HEK293 (cell line): Measurements from ENCODE around the gene GALT.

Experiments
- CTCF ChIA-PET: fragments of 350-600 bp; formaldehyde crosslinking; extraction: SDS; loops from one replicate; lab custom pipeline; 2021; ENCODE audit warnings: antibody characterized with exemption; lab: Yijun Ruan, JAX
- POLR2A ChIA-PET: fragments of 300-600 bp; formaldehyde crosslinking; extraction: SDS; loops from one replicate; lab custom pipeline; 2020; ENCODE audit warnings: antibody characterized with exemption, inconsistent platforms; lab: Yijun Ruan, JAX
- H3K27ac ChIP-seq: fragments of 200-500 bp; sonication (Bioruptor generic); 2 replicates; pipeline ENCODE4 v1.5.1; 2014; ENCODE audit warnings: low read depth, low read length, control low read depth, inconsistent platforms; ENCODE audit errors: extremely low read depth
- H3K36me3 ChIP-seq, 2 experiments: fragments of 200-500 bp in 1 of 2; sonication (Bioruptor generic) in 1 of 2; 1 replicate in 1 of 2; 2 replicates in 1 of 2; pipeline ENCODE4 v1.5.1; 2014 to 2017; ENCODE audit warnings: inconsistent platforms in 2 of 2, low read length in 2 of 2; ENCODE audit not compliant: control insufficient read depth in 2 of 2, insufficient read depth in 1 of 2
- H3K4me1 ChIP-seq: fragments of 200-500 bp; sonication (Bioruptor generic); 2 replicates; pipeline ENCODE4 v1.5.1; 2014; ENCODE audit warnings: mild to moderate bottlenecking, low read length, inconsistent platforms; ENCODE audit not compliant: control insufficient read depth, insufficient read depth
- H3K4me3 ChIP-seq: 2 replicates; pipeline ENCODE4 v1.5.1; 2011; ENCODE audit warnings: low read depth, mild to moderate bottlenecking, control low read depth, low read length, moderate library complexity
- H3K9me3 ChIP-seq: fragments of 200-500 bp; sonication (Bioruptor generic); 2 replicates; pipeline ENCODE4 v1.5.1; 2014; ENCODE audit warnings: low read depth, low read length, inconsistent platforms; ENCODE audit not compliant: control insufficient read depth, insufficient read depth
- BCL11A ChIP-seq: fragments of 450-650 bp; formaldehyde crosslinking; IDR thresholded peaks from 2 replicates; pipeline ENCODE4 v1.5.1; 2016; ENCODE audit warnings: low read depth, missing biosample characterization, missing genetic modification characterization
- BCL6B ChIP-seq: fragments of 450-650 bp; formaldehyde crosslinking; IDR thresholded peaks from 2 replicates; pipeline ENCODE4 v1.5.1; 2017; ENCODE audit warnings: missing biosample characterization, missing genetic modification characterization
- HOXC10 ChIP-seq: sonication (generic); formaldehyde crosslinking; IDR thresholded peaks from 2 replicates; pipeline ENCODE4 v1.8.1; 2023; ENCODE audit warnings: mild to moderate bottlenecking, missing genetic modification reagents
- REPIN1 ChIP-seq: fragments of 450-650 bp; formaldehyde crosslinking; IDR thresholded peaks from 2 replicates; pipeline ENCODE4 v1.5.1; 2017; ENCODE audit warnings: missing biosample characterization, missing genetic modification characterization, low read depth
- YY1 ChIP-seq: fragments of 450-650 bp; formaldehyde crosslinking; IDR thresholded peaks from 2 replicates; pipeline ENCODE4 v1.5.1; 2018; ENCODE audit warnings: missing biosample characterization, missing genetic modification characterization
- ZBTB17 ChIP-seq: fragments of 450-650 bp; formaldehyde crosslinking; IDR thresholded peaks from 2 replicates; pipeline ENCODE4 v1.5.1; 2016; ENCODE audit warnings: missing biosample characterization, missing genetic modification characterization
- ZBTB44 ChIP-seq: fragments of 450-650 bp; IDR thresholded peaks from 2 replicates; pipeline ENCODE4 v1.5.1; 2018; ENCODE audit warnings: missing biosample characterization, mild to moderate bottlenecking, missing genetic modification characterization
- ZFP37 ChIP-seq: fragments of 450-650 bp; formaldehyde crosslinking; IDR thresholded peaks from 2 replicates; pipeline ENCODE4 v1.5.1; 2016; ENCODE audit warnings: missing biosample characterization, missing genetic modification characterization
- ZFP41 ChIP-seq: fragments of 450-650 bp; formaldehyde crosslinking; IDR thresholded peaks from 2 replicates; pipeline ENCODE4 v1.5.1; 2016; ENCODE audit warnings: missing biosample characterization, missing genetic modification characterization, borderline replicate concordance
- ZNF184 ChIP-seq: fragments of 450-650 bp; IDR thresholded peaks from 2 replicates; pipeline ENCODE4 v1.5.1; 2018; ENCODE audit warnings: missing biosample characterization, mild to moderate bottlenecking, missing genetic modification characterization
- ZNF2 ChIP-seq: fragments of 450-650 bp; formaldehyde crosslinking; IDR thresholded peaks from 2 replicates; pipeline ENCODE4 v1.5.1; 2016; ENCODE audit warnings: missing biosample characterization, missing genetic modification characterization
- ZNF211 ChIP-seq: fragments of 450-650 bp; formaldehyde crosslinking; IDR thresholded peaks from 2 replicates; pipeline ENCODE4 v1.5.1; 2016; ENCODE audit warnings: low read depth, missing biosample characterization, missing genetic modification characterization
- ZNF518A ChIP-seq: fragments of 450-650 bp; formaldehyde crosslinking; conservative IDR thresholded peaks from 2 replicates; pipeline ENCODE4 v1.5.1; 2016; ENCODE audit warnings: low read depth, missing biosample characterization, missing genetic modification characterization
- ZNF600 ChIP-seq: fragments of 450-650 bp; formaldehyde crosslinking; IDR thresholded peaks from 2 replicates; pipeline ENCODE4 v1.5.1; 2016; ENCODE audit warnings: missing biosample characterization, missing genetic modification characterization
- ZNF639 ChIP-seq: fragments of 450-650 bp; formaldehyde crosslinking; IDR thresholded peaks from 2 replicates; pipeline ENCODE4 v1.5.1; 2016; ENCODE audit warnings: missing biosample characterization, missing genetic modification characterization
- ZNF660 ChIP-seq: fragments of 450-650 bp; IDR thresholded peaks from 2 replicates; pipeline ENCODE4 v1.5.1; 2018; ENCODE audit warnings: missing biosample characterization, mild to moderate bottlenecking, missing genetic modification characterization
- ZNF670 ChIP-seq: fragments of 450-650 bp; formaldehyde crosslinking; IDR thresholded peaks from 2 replicates; pipeline ENCODE4 v1.5.1; 2016; ENCODE audit warnings: missing biosample characterization, missing genetic modification characterization, low read depth
- ZNF768 ChIP-seq: fragments of 450-650 bp; formaldehyde crosslinking; IDR thresholded peaks from 2 replicates; pipeline ENCODE4 v1.5.1; 2018; ENCODE audit warnings: missing biosample characterization, mild to moderate bottlenecking, missing genetic modification characterization
- ZNF785 ChIP-seq: fragments of 450-650 bp; formaldehyde crosslinking; IDR thresholded peaks from 2 replicates; pipeline ENCODE4 v1.5.1; 2016; ENCODE audit warnings: missing biosample characterization, missing genetic modification characterization
- ZSCAN16 ChIP-seq: fragments of 450-650 bp; formaldehyde crosslinking; IDR thresholded peaks from 2 replicates; pipeline ENCODE4 v1.5.1; 2016; ENCODE audit warnings: missing biosample characterization, missing genetic modification characterization
- ZSCAN18 ChIP-seq: fragments of 450-650 bp; formaldehyde crosslinking; IDR thresholded peaks from 2 replicates; pipeline ENCODE4 v1.5.1; 2016; ENCODE audit warnings: missing biosample characterization, missing genetic modification characterization

The GALT gene

GRCh38 chr9:34684816-34685215 lies 38.3 kb downstream of the GALT start:
- H3K36me3 ChIP-seq, result no peaks in the 10 kb centered on the region
- H3K9me3 ChIP-seq, result no peaks in the 10 kb centered on the region
- ChIA-PET POLR2A (no interaction called here), CTCF (interaction anchor here (8.3 kb wide), 1 partner anchor 17 kb away, joined by 99 read pairs; no protein-coding TSS in a partner anchor)
- H3K4me1 ChIP-seq, result no peaks in the 10 kb centered on the region
- TF ChIP-seq ZFP37 (tag by site-specific recombination) (no peak), ZBTB17 (no peak), ZNF670 (tag by site-specific recombination) (no peak), YY1 (no peak), ZNF660 (tag by site-specific recombination) (no peak), ZNF211 (tag by site-specific recombination) (no peak)
- no peak overlapping the region for H3K27ac ChIP-seq
- no peak overlapping the region for H3K4me3 ChIP-seq

- Histone ChIP-seq H3K4me3 (no peak overlapping the region), H3K9me3 (no peaks in the 10 kb centered on the region), H3K27ac (no peak overlapping the region), H3K4me1 (no peaks in the 10 kb centered on the region), H3K36me3 (no peaks in the 10 kb centered on the region)
- TF ChIP-seq ZNF785 (tag by site-specific recombination) (no peak), BCL6B (tag by site-specific recombination) (no peak), ZNF518A (tag by site-specific recombination) (no peak), ZBTB44 (no peak), ZNF2 (tag by site-specific recombination) (no peak), ZSCAN18 (tag by site-specific recombination) (no peak), HOXC10 (CRISPR knock-in tag) (no peak), ZNF639 (no peak), BCL11A (tag by site-specific recombination) (no peak), ZNF600 (tag by site-specific recombination) (no peak), ZSCAN16 (tag by site-specific recombination) (no peak), REPIN1 (tag by site-specific recombination) (no peak), ZNF184 (tag by site-specific recombination) (no peak), ZNF768 (tag by site-specific recombination) (no peak), ZFP41 (tag by site-specific recombination) (no peak)
- ChIA-PET POLR2A (no interaction called here), CTCF (interaction anchor here (0.9 to 8.3 kb wide), 4 partner anchors 10 to 214 kb away, joined by 4 to 99 read pairs (median 6); no protein-coding TSS in a partner anchor)
Observed at GRCh38 chr9:34685591-34685990, 39.1 kb downstream of the GALT start.
